Uterus (tissue), 4 donors: ENCODE measurements around the gene VWA7. TPM values are rescaled to one million over a fixed set of nuclear protein-coding genes. Genes with fewer than 3 reads are reported as not detected.

Source experiments
- DNase-seq, 2 donors: peaks; one replicate each; pipeline ENCODE4 v3.0.0-alpha.2; 2019 to 2020
- H3K27ac ChIP-seq, 2 donors: fragments of 200-600 bp; sonication (generic); 1 replicate in 1 of 2; 2 replicates in 1 of 2; pipeline ENCODE4 v1.5.1; 2016 to 2018
- H3K27me3 ChIP-seq, 2 donors: fragments of 200-600 bp; sonication (generic); one replicate each; pipeline ENCODE4 v1.5.1; 2018 to 2019; ENCODE audit warnings: control low read depth in 1 of 2
- H3K36me3 ChIP-seq, 2 donors: fragments of 200-600 bp; sonication (generic); one replicate each; pipeline ENCODE4 v1.5.1; 2019; ENCODE audit warnings: control low read depth in 1 of 2
- H3K4me1 ChIP-seq, 2 donors: fragments of 200-600 bp; sonication (generic); one replicate each; pipeline ENCODE4 v1.5.1; 2018 to 2019; ENCODE audit warnings: control low read depth in 1 of 2
- H3K4me3 ChIP-seq, 2 donors: fragments of 200-600 bp; sonication (generic); 1 replicate in 1 of 2; 2 replicates in 1 of 2; pipeline ENCODE4 v1.5.1; 2018 to 2019; ENCODE audit warnings: mild to moderate bottlenecking in 1 of 2
- H3K9me3 ChIP-seq, 2 donors: fragments of 200-600 bp; sonication (generic); one replicate each; pipeline ENCODE4 v1.5.1; 2019; ENCODE audit warnings: control low read depth in 1 of 2
- POLR2A ChIP-seq, 2 donors: fragments of 450-650 bp; IDR thresholded peaks; one replicate each; pipeline ENCODE4 v1.6.1; 2016; ENCODE audit warnings: antibody characterized with exemption in 2 of 2, mild to moderate bottlenecking in 1 of 2, moderate library complexity in 1 of 2
- intact Hi-C: fragments of 100-400 bp; cut with DNase I; formaldehyde crosslinking; loops from one replicate; pipeline ENCODE4 v1.15.1; 2023; ENCODE audit warnings: low total_unique reads
- total RNA-seq, 4 donors: library from RNA; depleted of rRNA in 3 of 4; stranded (reverse); fragments of >200 nt in 3 of 4; gene quantifications; one replicate each; pipeline versions ENCODE4 v1.1.0 to v1.2.4, GENCODE V29; 2014 to 2023
- TF ChIP-seq, protein P1 (sequence below), 4 experiments: fragments of 200-600 bp in 2 of 4; fragments of 450-650 bp in 2 of 4; sonication (generic) in 2 of 4; IDR thresholded peaks; one replicate each; pipeline ENCODE4 v1.5.1; 2016 to 2019; ENCODE audit warnings: antibody characterized with exemption in 4 of 4, mild to moderate bottlenecking in 2 of 4, moderate library complexity in 1 of 4
- donor health status: DM: yes; HTN: yes; CAD: no.

Gene VWA7
- total RNA-seq, 4 donors from 2014 or later = 0.88 to 24.1 (median 3.1) TPM

DNA sequence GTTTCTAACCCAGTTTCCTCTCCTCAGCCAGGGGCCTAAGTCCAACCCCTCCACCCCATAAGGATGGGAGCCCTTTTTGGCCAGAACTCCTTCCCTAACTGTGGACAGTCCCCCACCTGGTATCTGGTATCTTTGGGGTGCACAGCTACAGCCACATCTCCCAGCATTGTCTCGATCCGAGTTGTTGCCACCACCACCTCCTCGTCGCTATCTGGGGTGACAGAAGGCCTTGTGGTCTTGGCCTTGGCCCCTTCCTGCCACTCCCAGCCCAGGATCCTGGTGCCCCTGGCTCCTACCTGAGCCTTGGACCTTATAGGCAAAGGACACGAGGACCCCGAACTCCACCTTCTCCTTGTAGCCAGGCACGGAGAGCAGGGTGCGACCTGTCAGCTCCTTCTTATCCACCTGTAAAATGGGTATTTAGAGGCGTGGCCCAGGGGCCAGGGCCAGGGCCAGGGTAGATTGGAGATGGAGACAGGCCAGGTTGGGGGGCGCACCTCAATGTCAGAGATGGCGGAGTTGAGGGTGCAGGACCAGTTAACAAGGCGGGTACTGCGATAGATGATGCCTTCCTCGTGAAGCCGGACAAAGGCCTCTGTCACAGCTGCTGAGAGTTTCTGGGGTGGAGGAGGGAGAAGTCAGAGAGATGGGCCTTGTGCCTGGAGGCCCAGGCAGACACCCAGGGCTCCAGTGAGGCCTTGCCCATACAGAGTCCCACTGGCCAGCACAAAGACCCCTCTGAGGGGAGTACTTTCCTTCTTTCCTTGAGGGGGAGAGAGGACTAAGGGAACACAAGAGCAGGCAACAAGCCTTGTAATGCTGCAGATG, 7.2 kb upstream of the VWA7 start:
- no peak for DNase-seq
- no peak overlapping the region for H3K27ac ChIP-seq
- no peaks in the 10 kb centered on the region for H3K36me3 ChIP-seq
- no peaks in the 10 kb centered on the region for H3K9me3 ChIP-seq
- TF ChIP-seq, protein P1, sequence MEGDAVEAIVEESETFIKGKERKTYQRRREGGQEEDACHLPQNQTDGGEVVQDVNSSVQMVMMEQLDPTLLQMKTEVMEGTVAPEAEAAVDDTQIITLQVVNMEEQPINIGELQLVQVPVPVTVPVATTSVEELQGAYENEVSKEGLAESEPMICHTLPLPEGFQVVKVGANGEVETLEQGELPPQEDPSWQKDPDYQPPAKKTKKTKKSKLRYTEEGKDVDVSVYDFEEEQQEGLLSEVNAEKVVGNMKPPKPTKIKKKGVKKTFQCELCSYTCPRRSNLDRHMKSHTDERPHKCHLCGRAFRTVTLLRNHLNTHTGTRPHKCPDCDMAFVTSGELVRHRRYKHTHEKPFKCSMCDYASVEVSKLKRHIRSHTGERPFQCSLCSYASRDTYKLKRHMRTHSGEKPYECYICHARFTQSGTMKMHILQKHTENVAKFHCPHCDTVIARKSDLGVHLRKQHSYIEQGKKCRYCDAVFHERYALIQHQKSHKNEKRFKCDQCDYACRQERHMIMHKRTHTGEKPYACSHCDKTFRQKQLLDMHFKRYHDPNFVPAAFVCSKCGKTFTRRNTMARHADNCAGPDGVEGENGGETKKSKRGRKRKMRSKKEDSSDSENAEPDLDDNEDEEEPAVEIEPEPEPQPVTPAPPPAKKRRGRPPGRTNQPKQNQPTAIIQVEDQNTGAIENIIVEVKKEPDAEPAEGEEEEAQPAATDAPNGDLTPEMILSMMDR (IDR thresholded peaks at IDR 0.05) = no peak
- no peak for TF ChIP-seq POLR2A (IDR thresholded peaks at IDR 0.05)
- no peaks in the 10 kb centered on the region for H3K27me3 ChIP-seq
- no peak overlapping the region for H3K4me3 ChIP-seq
- H3K4me1 ChIP-seq = no peaks in the 10 kb centered on the region
- intact Hi-C loops = no loop called here

DNA sequence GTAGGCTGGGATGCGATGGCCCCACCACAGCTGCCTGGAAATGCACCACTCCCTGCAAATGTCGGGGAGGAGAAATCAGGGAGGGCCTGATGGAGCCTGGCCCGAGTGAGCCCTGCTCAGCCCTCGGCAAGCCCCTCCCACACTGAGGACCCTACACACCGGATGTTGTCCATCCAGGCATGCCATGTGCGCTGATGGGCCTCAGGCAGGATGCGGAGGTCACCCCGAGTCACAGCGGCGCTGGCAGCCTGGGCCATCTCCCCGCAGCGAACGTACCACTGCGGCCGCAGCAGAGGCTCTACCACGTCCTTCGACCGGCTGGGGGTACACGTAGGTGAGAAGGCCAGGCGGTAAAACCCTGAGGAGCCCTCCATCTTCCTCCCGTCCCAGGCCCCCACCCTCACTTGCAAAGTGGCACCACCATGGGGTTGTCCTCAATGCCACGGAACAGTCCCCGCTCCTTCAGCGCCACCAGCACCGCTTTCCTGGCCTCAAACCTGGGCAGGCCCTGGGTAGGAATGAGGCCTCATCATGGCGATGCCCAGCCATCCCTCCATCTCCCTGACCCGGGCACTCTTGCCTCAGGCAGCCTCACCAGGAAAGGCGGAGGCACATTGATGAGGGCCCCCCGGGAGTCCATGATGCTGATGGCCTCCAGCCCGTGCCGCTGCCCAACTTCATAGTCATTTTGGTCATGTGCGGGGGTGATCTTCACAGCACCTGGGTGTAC, 5.2 kb upstream of the VWA7 start:
- Histone ChIP-seq H3K9me3 (no peaks in the 10 kb centered on the region), H3K27ac (no peak overlapping the region), H3K36me3 (no peaks in the 10 kb centered on the region), H3K27me3 (no peaks in the 10 kb centered on the region), H3K4me1 (no peaks in the 10 kb centered on the region), H3K4me3 (no peak overlapping the region)
- intact Hi-C loops = no loop called here
- TF ChIP-seq POLR2A (IDR thresholded peaks at IDR 0.05) = no peak
- TF ChIP-seq, protein P1 (IDR thresholded peaks at IDR 0.05) = no peak
- no peak for DNase-seq

DNA sequence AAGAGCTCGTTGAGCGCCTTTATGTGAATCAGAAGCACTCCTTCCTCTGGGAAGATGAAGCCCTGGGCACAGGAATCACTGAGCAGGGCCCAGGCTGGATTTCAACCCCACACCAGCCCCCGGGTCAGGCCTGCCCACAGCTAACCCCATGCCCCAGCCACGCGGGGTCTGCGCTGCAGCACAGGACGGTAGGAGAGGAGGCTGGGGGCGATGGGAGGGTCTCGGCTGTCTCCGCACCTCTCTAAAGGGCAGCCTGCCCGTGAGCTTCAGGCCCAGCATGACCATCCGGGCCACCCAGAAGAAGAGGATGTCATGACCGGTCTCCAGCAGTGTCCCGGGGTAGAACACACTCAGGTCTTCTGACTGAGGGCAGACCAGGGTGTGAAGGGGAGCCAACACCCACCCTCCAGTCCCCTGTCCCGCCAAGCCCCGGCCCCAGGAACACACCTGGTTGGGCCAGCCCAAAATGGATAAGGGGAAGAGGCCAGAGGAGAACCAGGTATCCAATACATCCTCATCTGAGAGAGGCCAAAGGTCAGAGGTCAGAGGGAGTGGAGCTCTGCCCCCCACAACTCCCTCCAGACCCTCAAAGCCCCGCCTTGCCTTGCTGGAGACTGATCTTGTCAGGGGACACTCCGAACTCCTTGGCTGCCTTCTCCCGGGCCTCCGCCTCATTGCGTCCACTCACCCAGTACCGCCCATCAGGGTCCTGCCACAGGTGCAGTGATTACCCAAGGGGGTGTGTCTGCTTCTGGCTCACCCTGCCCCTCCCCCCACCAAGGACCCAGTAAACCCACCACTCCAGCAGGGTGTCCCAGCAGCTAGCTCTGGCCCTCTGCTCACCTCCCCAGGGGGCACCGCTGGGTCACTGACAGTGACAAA, 4.4 kb upstream of the VWA7 start:
- TF ChIP-seq, protein P1 (IDR thresholded peaks at IDR 0.05) = no peak
- TF ChIP-seq POLR2A (IDR thresholded peaks at IDR 0.05) = no peak
- intact Hi-C loops = no loop called here
- Histone ChIP-seq H3K9me3 (no peaks in the 10 kb centered on the region), H3K27ac (no peak overlapping the region), H3K36me3 (no peaks in the 10 kb centered on the region), H3K27me3 (no peaks in the 10 kb centered on the region), H3K4me3 (no peak overlapping the region), H3K4me1 (peaks cover 5 to 7% of the 10 kb centered on the region in 2 donors)
- DNase-seq = no peak

DNA sequence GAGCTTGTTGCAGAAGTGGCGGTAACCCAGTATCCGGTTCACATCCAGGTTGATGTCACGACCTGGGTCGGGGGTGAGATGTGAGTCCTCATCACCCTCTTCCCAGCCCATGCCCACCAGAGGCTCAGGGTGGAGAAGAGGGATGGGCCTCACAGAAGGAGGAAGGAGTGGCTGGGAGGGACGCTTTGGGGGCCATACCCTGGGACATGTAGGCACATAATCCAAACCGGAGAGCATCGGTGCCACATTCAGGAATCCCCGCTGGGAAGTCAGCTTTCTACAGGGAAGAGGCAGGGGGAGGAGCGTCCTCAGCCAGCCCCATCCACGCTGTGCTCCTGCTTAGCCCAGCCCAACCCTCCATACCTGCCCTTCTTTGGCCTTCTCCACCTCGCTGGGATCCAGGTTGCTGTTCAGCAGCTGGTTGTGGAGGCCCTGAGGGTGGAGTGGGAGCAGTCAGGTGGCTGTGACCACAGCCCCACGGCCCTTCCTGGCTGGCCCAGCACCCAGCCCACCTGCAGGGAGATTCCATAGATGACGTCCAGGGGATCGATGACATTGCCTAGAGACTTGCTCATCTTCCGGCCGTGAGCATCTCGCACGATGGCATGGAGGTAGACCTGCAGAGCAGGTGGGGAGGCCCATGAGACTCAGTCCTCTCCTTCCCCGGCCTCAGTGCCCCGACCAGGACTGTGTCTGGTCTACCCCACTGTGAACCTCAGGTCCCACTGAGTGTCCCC, 3.5 kb upstream of the VWA7 start:
- H3K9me3 ChIP-seq = no peaks in the 10 kb centered on the region
- H3K4me3 ChIP-seq = no peak overlapping the region
- DNase-seq = no peak
- H3K27me3 ChIP-seq = no peaks in the 10 kb centered on the region
- TF ChIP-seq POLR2A (IDR thresholded peaks at IDR 0.05) = no peak
- TF ChIP-seq, protein P1 (IDR thresholded peaks at IDR 0.05) = no peak
- intact Hi-C loops = no loop called here
- H3K36me3 ChIP-seq = no peaks in the 10 kb centered on the region
- no peak overlapping the region for H3K27ac ChIP-seq
- H3K4me1 ChIP-seq = peaks cover 5 to 8% of the 10 kb centered on the region in 2 donors
